Measurements from ENCODE around the gene PLCZ1. TPM values are rescaled to one million over a fixed set of nuclear protein-coding genes. Genes with fewer than 3 reads are reported as not detected.
"Not testable (repeated sequence)": the region's sequence is repeated elsewhere in the genome, so short reads cannot be mapped to it uniquely, and the experiment has no call there.

Gene PLCZ1
- not detected in 2 replicates for total RNA-seq (ENCODE audit: low replicate concordance)
- long read RNA-seq, result 0 reads

- Mint-ChIP-seq H3K27me3 (no peaks in the 10 kb centered on the region), H3K36me3 (no peaks in the 10 kb centered on the region), H3K4me1 (ENCODE audit: unreplicated experiment) (no peaks in the 10 kb centered on the region), H3K9me3 (peaks cover 11% of the 10 kb centered on the region), H3K27ac (no peak within 1 kb of the TSS), H3K4me3 (no peak within 1 kb of the TSS)
- no peak for DNase-seq (ENCODE audit: extremely low spot score, unreplicated experiment)
- TF ChIP-seq CTCF (conservative IDR thresholded peaks at IDR 0.05), result no peak
Observed at GRCh38 chr12:18737819-18738218, at the start of gene PLCZ1, which contains the start of gene CAPZA3. TSS of gene PLCZ1 (minus strand) at chr12:18738012. CDS start at chr12:18737371, 641 bp downstream. TSS of gene CAPZA3 (plus strand) at chr12:18738119. CDS start at chr12:18738269, 150 bp downstream.

- H3K27ac Mint-ChIP-seq; DNase-seq (ENCODE audit: extremely low spot score, unreplicated experiment); H3K36me3 Mint-ChIP-seq; H3K9me3 Mint-ChIP-seq; H3K4me3 Mint-ChIP-seq; H3K4me1 Mint-ChIP-seq (ENCODE audit: unreplicated experiment); H3K27me3 Mint-ChIP-seq: not testable (repeated sequence)
Observed at GRCh38 chr12:18785465-18785864, 47.7 kb upstream of the PLCZ1 start.

GRCh38 chr12:18782827-18783226, 45.0 kb upstream of the PLCZ1 start:
- DNase-seq (ENCODE audit: extremely low spot score, unreplicated experiment), result no peak
- Mint-ChIP-seq H3K27ac (no peak overlapping the region), H3K9me3 (no peaks in the 10 kb centered on the region), H3K4me3 (no peak overlapping the region), H3K4me1 (ENCODE audit: unreplicated experiment) (no peaks in the 10 kb centered on the region), H3K36me3 (peaks cover 4% of the 10 kb centered on the region), H3K27me3 (no peaks in the 10 kb centered on the region)
- no peak for TF ChIP-seq CTCF (conservative IDR thresholded peaks at IDR 0.05)

GRCh38 chr12:18766479-18766878, 28.7 kb upstream of the PLCZ1 start:
- not testable (repeated sequence) for H3K4me1 Mint-ChIP-seq (ENCODE audit: unreplicated experiment); H3K27me3 Mint-ChIP-seq; H3K4me3 Mint-ChIP-seq; H3K9me3 Mint-ChIP-seq; H3K27ac Mint-ChIP-seq; H3K36me3 Mint-ChIP-seq; DNase-seq (ENCODE audit: extremely low spot score, unreplicated experiment)

GRCh38 chr12:18755341-18755740, 17.5 kb upstream of the PLCZ1 start:
- Mint-ChIP-seq H3K4me3 (no peak overlapping the region), H3K4me1 (ENCODE audit: unreplicated experiment) (peaks cover 10% of the 10 kb centered on the region), H3K27me3 (peaks cover 24% of the 10 kb centered on the region), H3K27ac (no peak overlapping the region), H3K9me3 (no peaks in the 10 kb centered on the region), H3K36me3 (no peaks in the 10 kb centered on the region)
- no peak for DNase-seq (ENCODE audit: extremely low spot score, unreplicated experiment)
- no peak for TF ChIP-seq CTCF (conservative IDR thresholded peaks at IDR 0.05)

- H3K4me3 Mint-ChIP-seq, result no peak overlapping the region
- H3K36me3 Mint-ChIP-seq, result no peaks in the 10 kb centered on the region
- H3K9me3 Mint-ChIP-seq, result no peaks in the 10 kb centered on the region
- peaks cover 24% of the 10 kb centered on the region for H3K27me3 Mint-ChIP-seq
- H3K27ac Mint-ChIP-seq, result no peak overlapping the region
- peaks cover 10% of the 10 kb centered on the region for H3K4me1 Mint-ChIP-seq (ENCODE audit: unreplicated experiment)
- no peak for DNase-seq (ENCODE audit: extremely low spot score, unreplicated experiment)
- TF ChIP-seq CTCF (conservative IDR thresholded peaks at IDR 0.05), result no peak
Observed at GRCh38 chr12:18754124-18754707, 16.4 kb upstream of the PLCZ1 start.

All from type B pancreatic cell (in vitro differentiated cells).